ENCODE results near the gene GRIP2.
A peak's percentile ranks its signal among the peaks of the same experiment; 100 is the strongest.

Gene GRIP2

GRCh38 chr3:14561051-14561960 lies 21.2 kb upstream of the GRIP2 start:
- DNase-seq (ENCODE audit: low spot score), result no peak

GRCh38 chr3:14560110-14560509 lies 20.0 kb upstream of the GRIP2 start:
- DNase-seq (ENCODE audit: low spot score), result no peak

- DNase-seq (ENCODE audit: low spot score), result no peak
Observed at GRCh38 chr3:14558029-14558428, 17.9 kb upstream of the GRIP2 start.

- no peak for DNase-seq (ENCODE audit: low spot score)
Observed at GRCh38 chr3:14555835-14556234, 15.7 kb upstream of the GRIP2 start.

- no peak for DNase-seq (ENCODE audit: low spot score)
Observed at GRCh38 chr3:14554715-14555114, 14.6 kb upstream of the GRIP2 start.

GRCh38 chr3:14553871-14554270 lies 13.7 kb upstream of the GRIP2 start:
- DNase-seq (ENCODE audit: low spot score), result no peak

- no peak for DNase-seq (ENCODE audit: low spot score)
Observed at GRCh38 chr3:14552717-14553116, 12.6 kb upstream of the GRIP2 start.

- no peak for DNase-seq (ENCODE audit: low spot score)
Observed at GRCh38 chr3:14552041-14552648, 12.0 kb upstream of the GRIP2 start.

GRCh38 chr3:14550651-14551611 lies 10.8 kb upstream of the GRIP2 start:
- no peak for DNase-seq (ENCODE audit: low spot score)

GRCh38 chr3:14550181-14550580 lies 10.0 kb upstream of the GRIP2 start:
- no peak for DNase-seq (ENCODE audit: low spot score)

- no peak for DNase-seq (ENCODE audit: low spot score)
Observed at GRCh38 chr3:14549256-14549919, 9.2 kb upstream of the GRIP2 start.

GRCh38 chr3:14548321-14548729 lies 8.2 kb upstream of the GRIP2 start:
- peak; percentile 33 for DNase-seq (ENCODE audit: low spot score)

- DNase-seq (ENCODE audit: low spot score), result no peak
Observed at GRCh38 chr3:14547693-14548092, 7.6 kb upstream of the GRIP2 start.

GRCh38 chr3:14546041-14546440 lies 5.9 kb upstream of the GRIP2 start:
- DNase-seq (ENCODE audit: low spot score), result no peak

- no peak for DNase-seq (ENCODE audit: low spot score)
Observed at GRCh38 chr3:14545251-14545635, 5.1 kb upstream of the GRIP2 start.

- DNase-seq (ENCODE audit: low spot score), result no peak
Observed at GRCh38 chr3:14544282-14545250, 4.4 kb upstream of the GRIP2 start.

GRCh38 chr3:14543446-14543845 lies 3.3 kb upstream of the GRIP2 start:
- DNase-seq (ENCODE audit: low spot score), result no peak

- no peak for DNase-seq (ENCODE audit: low spot score)
Observed at GRCh38 chr3:14542656-14543055, 2.5 kb upstream of the GRIP2 start.

GRCh38 chr3:14541646-14542045 lies 1.5 kb upstream of the GRIP2 start:
- DNase-seq (ENCODE audit: low spot score), result no peak

- DNase-seq (ENCODE audit: low spot score), result no peak
Observed at GRCh38 chr3:14540821-14541385, 761 bp upstream of the GRIP2 start.

Measured in activated CD4-positive, alpha-beta T cell treated with anti-CD3 and anti-CD28 coated beads, Interleukin-2, Interleukin-4, amounts not matched to agents 100 ng/mL and 50 ng/mL, durations not matched to agents 16 hours and 8 hours (primary cell).